Medulla oblongata (tissue), 1 donor: ENCODE data around the gene GATA6.
"Not testable (repeated sequence)": the region's sequence is repeated elsewhere in the genome, so short reads cannot be mapped to it uniquely, and the experiment has no call there.

ENCODE experiments used
- DNase-seq: peaks from one replicate; pipeline ENCODE4 v3.0.0-alpha.2; 2015; ENCODE audit errors: extremely low spot score

The GATA6 gene

GRCh38 chr18:22204996-22205395 lies 35.6 kb downstream of the GATA6 start:
- DNase-seq: no peak

GRCh38 chr18:22207021-22207758 lies 37.8 kb downstream of the GATA6 start:
- DNase-seq: no peak

- no peak for DNase-seq
Observed at GRCh38 chr18:22210311-22210754, 40.9 kb downstream of the GATA6 start.

- peak; percentile 16 for DNase-seq
Observed at GRCh38 chr18:22211657-22212056, 42.3 kb downstream of the GATA6 start.

GRCh38 chr18:22213333-22213973 lies 44.1 kb downstream of the GATA6 start:
- DNase-seq: no peak

GRCh38 chr18:22214731-22215528 lies 45.5 kb downstream of the GATA6 start:
- no peak for DNase-seq

GRCh38 chr18:22218835-22219234 lies 49.4 kb downstream of the GATA6 start:
- no peak for DNase-seq

GRCh38 chr18:22219568-22220355 lies 50.4 kb downstream of the GATA6 start:
- no peak for DNase-seq

GRCh38 chr18:22220585-22220984 lies 51.2 kb downstream of the GATA6 start:
- DNase-seq: not testable (repeated sequence)

GRCh38 chr18:22221350-22221749 lies 52.0 kb downstream of the GATA6 start:
- DNase-seq: no peak

GRCh38 chr18:22223254-22223964 lies 54.0 kb downstream of the GATA6 start:
- DNase-seq: no peak

GRCh38 chr18:22223965-22224322 lies 54.6 kb downstream of the GATA6 start:
- DNase-seq: no peak

GRCh38 chr18:22224339-22224738 lies 55.0 kb downstream of the GATA6 start:
- no peak for DNase-seq

- DNase-seq: no peak
Observed at GRCh38 chr18:22226801-22227200, 57.4 kb downstream of the GATA6 start.

- no peak for DNase-seq
Observed at GRCh38 chr18:22228976-22229375, 59.6 kb downstream of the GATA6 start.

- no peak for DNase-seq
Observed at GRCh38 chr18:22229456-22230124, 60.2 kb downstream of the GATA6 start.

GRCh38 chr18:22230471-22230945 lies 61.1 kb downstream of the GATA6 start:
- DNase-seq: no peak

GRCh38 chr18:22233266-22233665 lies 63.9 kb downstream of the GATA6 start:
- no peak for DNase-seq

GRCh38 chr18:22238036-22238435 lies 68.6 kb downstream of the GATA6 start:
- DNase-seq: no peak

GRCh38 chr18:22238681-22239080 lies 69.3 kb downstream of the GATA6 start:
- no peak for DNase-seq
